ENCODE data around the gene HIF1A. TPM values are rescaled to one million over a fixed set of nuclear protein-coding genes. Genes with fewer than 3 reads are reported as not detected.
A peak's percentile ranks its signal among the peaks of the same experiment; 100 is the strongest.
"Not testable (repeated sequence)": the region's sequence is repeated elsewhere in the genome, so short reads cannot be mapped to it uniquely, and the experiment has no call there.

The HIF1A gene
- total RNA-seq, 1 donor from 2014 or later = 338 TPM

GRCh38 chr14:61750708-61751474 is 55.6 kb downstream of the HIF1A start:
- TF ChIP-seq, protein P1, sequence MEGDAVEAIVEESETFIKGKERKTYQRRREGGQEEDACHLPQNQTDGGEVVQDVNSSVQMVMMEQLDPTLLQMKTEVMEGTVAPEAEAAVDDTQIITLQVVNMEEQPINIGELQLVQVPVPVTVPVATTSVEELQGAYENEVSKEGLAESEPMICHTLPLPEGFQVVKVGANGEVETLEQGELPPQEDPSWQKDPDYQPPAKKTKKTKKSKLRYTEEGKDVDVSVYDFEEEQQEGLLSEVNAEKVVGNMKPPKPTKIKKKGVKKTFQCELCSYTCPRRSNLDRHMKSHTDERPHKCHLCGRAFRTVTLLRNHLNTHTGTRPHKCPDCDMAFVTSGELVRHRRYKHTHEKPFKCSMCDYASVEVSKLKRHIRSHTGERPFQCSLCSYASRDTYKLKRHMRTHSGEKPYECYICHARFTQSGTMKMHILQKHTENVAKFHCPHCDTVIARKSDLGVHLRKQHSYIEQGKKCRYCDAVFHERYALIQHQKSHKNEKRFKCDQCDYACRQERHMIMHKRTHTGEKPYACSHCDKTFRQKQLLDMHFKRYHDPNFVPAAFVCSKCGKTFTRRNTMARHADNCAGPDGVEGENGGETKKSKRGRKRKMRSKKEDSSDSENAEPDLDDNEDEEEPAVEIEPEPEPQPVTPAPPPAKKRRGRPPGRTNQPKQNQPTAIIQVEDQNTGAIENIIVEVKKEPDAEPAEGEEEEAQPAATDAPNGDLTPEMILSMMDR (conservative IDR thresholded peaks at IDR 0.05; ENCODE audit: low read depth, low read length) = no peak
- no peak for DNase-seq (ENCODE audit: low read depth)
- H3K4me3 ChIP-seq (ENCODE audit: low read depth, low read length) = peak overlapping the region; percentile 19

DNA sequence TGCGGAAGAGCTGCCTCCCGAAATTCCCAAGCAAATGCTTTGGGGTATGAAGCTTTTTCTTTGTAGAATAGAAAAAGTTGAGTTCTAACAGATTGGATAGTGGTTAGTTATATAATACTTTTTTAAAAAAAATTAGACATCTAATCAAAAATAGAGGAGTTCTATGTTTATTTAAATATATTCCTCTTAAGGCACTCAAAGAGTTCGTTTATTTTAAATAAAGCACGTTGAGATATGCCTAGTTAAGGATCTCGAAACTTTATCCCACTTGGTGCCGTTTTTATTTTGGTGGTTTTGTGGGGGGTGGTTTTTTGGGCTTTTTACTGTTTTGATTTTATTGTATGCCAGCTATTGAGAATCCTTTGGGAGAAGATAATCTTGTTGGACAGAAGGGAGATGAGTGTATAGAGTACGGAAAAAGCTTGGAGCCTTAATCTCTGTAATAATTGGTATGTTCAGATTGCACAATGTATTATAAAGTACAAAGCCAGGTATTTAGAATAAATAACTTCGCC is 56.2 kb downstream of the HIF1A start:
- DNase-seq (ENCODE audit: low read depth) = no peak
- no peak overlapping the region for H3K4me3 ChIP-seq (ENCODE audit: low read depth, low read length)
- TF ChIP-seq, protein P1 (conservative IDR thresholded peaks at IDR 0.05; ENCODE audit: low read depth, low read length) = no peak

- TF ChIP-seq, protein P1 (conservative IDR thresholded peaks at IDR 0.05; ENCODE audit: low read depth, low read length) = no peak
- no peak overlapping the region for H3K4me3 ChIP-seq (ENCODE audit: low read depth, low read length)
- DNase-seq (ENCODE audit: low read depth) = no peak
These were observed 57.3 kb downstream of the HIF1A start for GRCh38 chr14:61752626-61753025.

DNA sequence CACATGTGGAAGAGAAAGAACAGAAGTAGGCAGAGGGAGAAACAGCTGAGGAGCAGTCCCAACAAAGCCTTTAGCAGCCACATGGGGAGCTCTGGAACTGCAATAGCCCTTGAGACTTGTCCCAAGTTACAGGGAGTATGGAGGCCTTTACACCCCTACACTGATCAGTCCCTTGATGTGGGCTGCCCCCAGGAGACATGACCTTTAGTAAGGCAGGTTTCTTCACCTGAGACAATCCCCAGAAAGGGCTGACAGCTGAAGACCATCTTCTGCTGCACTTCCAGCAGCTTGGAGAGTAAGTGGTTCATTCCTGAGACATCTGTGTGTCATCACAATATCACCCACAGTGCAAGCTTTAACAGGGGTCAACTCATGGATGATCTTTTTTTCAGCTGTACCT is 58.3 kb downstream of the HIF1A start:
- H3K4me3 ChIP-seq (ENCODE audit: low read depth, low read length) = no peak overlapping the region
- TF ChIP-seq, protein P1 (conservative IDR thresholded peaks at IDR 0.05; ENCODE audit: low read depth, low read length) = peak; percentile 12
- DNase-seq (ENCODE audit: low read depth) = no peak

GRCh38 chr14:61754627-61755381 is 59.5 kb downstream of the HIF1A start:
- TF ChIP-seq, protein P1 (conservative IDR thresholded peaks at IDR 0.05; ENCODE audit: low read depth, low read length) = no peak
- peak; percentile 83 for DNase-seq (ENCODE audit: low read depth)
- H3K4me3 ChIP-seq (ENCODE audit: low read depth, low read length) = no peak overlapping the region

GRCh38 chr14:61755382-61755742 is 60.0 kb downstream of the HIF1A start:
- not testable (repeated sequence) for DNase-seq (ENCODE audit: low read depth)

GRCh38 chr14:61756135-61756534 is 60.8 kb downstream of the HIF1A start:
- DNase-seq (ENCODE audit: low read depth) = no peak

More at GRCh38 chr14:61755382-61755742, 60.0 kb downstream of the HIF1A start:
- not testable (repeated sequence) for H3K4me3 ChIP-seq (ENCODE audit: low read depth, low read length)

More at GRCh38 chr14:61756135-61756534, 60.8 kb downstream of the HIF1A start:
- no peak overlapping the region for H3K4me3 ChIP-seq (ENCODE audit: low read depth, low read length)
- TF ChIP-seq, protein P1 (conservative IDR thresholded peaks at IDR 0.05; ENCODE audit: low read depth, low read length) = no peak

Measured in epithelial cell of proximal tubule (primary cell).